ENCODE results near the gene KIAA0232.

GRCh38 chr4:6802025-6802424, 19.5 kb downstream of the KIAA0232 start:
- TF ChIP-seq CTCF (IDR thresholded peaks at IDR 0.05) (no peak), POLR2A (IDR thresholded peaks at IDR 0.05) (no peak)
